DOHH2 (cell line): ENCODE measurements around the gene TRIM40.

Source experiments
- H3F3A ChIP-seq: fragments of 200-600 bp; sonication (generic), shearing (Covaris generic); 2 replicates; pipeline ENCODE4 v1.6.0; 2016; ENCODE audit warnings: antibody characterized with exemption, mild to moderate bottlenecking; ENCODE audit not compliant: control insufficient read depth, insufficient read depth
- H3K27ac ChIP-seq: fragments of 200-600 bp; sonication (generic); 2 replicates; pipeline ENCODE4 v1.5.1; 2014; ENCODE audit warnings: low read depth, mild to moderate bottlenecking, low read length, moderate library complexity
- H3K27me3 ChIP-seq: fragments of 200-600 bp; sonication (generic); 2 replicates; pipeline ENCODE4 v1.6.1; 2014; ENCODE audit warnings: mild to moderate bottlenecking, low read length, mixed read lengths; ENCODE audit not compliant: control insufficient read depth
- H3K36me3 ChIP-seq: fragments of 200-600 bp; sonication (generic); 2 replicates; pipeline ENCODE4 v1.6.1; 2014; ENCODE audit warnings: mild to moderate bottlenecking, low read length, moderate library complexity, mixed read lengths; ENCODE audit not compliant: control insufficient read depth
- H3K4me1 ChIP-seq: fragments of 200-600 bp; sonication (generic); 2 replicates; pipeline ENCODE4 v1.6.1; 2014; ENCODE audit warnings: mild to moderate bottlenecking, low read length, mixed read lengths; ENCODE audit not compliant: control insufficient read depth
- H3K4me2 ChIP-seq: fragments of 200-600 bp; sonication (generic); 2 replicates; pipeline ENCODE4 v1.6.0; 2014; ENCODE audit warnings: mild to moderate bottlenecking, low read length, moderate library complexity
- H3K4me3 ChIP-seq: fragments of 200-600 bp; sonication (generic); 2 replicates; pipeline ENCODE4 v1.5.1; 2014; ENCODE audit warnings: mild to moderate bottlenecking, low read length, mixed read lengths
- H3K79me2 ChIP-seq: fragments of 200-600 bp; sonication (generic); 2 replicates; pipeline ENCODE4 v1.6.1; 2014; ENCODE audit warnings: mild to moderate bottlenecking, low read length, mixed read lengths; ENCODE audit not compliant: control insufficient read depth
- H3K9me2 ChIP-seq: fragments of 200-600 bp; sonication (generic); replicated peaks from 2 replicates; pipeline ENCODE4 v1.6.1; 2014; ENCODE audit warnings: mild to moderate bottlenecking, low read length, mixed read lengths; ENCODE audit not compliant: control insufficient read depth
- H3K9me3 ChIP-seq: fragments of 200-600 bp; sonication (generic); 2 replicates; pipeline ENCODE4 v1.6.1; 2014; ENCODE audit warnings: antibody characterized with exemption, low read length, mixed read lengths; ENCODE audit not compliant: control insufficient read depth, insufficient read depth
- H4K20me1 ChIP-seq: fragments of 200-600 bp; sonication (generic); 2 replicates; pipeline ENCODE4 v1.6.0; 2014; ENCODE audit warnings: low read depth, mild to moderate bottlenecking, antibody characterized with exemption, low read length, moderate library complexity; ENCODE audit not compliant: control insufficient read depth, insufficient read depth
- CTCF ChIP-seq: fragments of 200-600 bp; sonication (generic); IDR thresholded peaks from one replicate; pipeline ENCODE4 v1.5.1; 2014; ENCODE audit warnings: antibody characterized with exemption, mild to moderate bottlenecking, low read depth, low read length; ENCODE audit not compliant: poor library complexity, severe bottlenecking
- EZH2phosphoT487 ChIP-seq: fragments of 200-600 bp; sonication (generic); IDR thresholded peaks from 2 replicates; pipeline ENCODE4 v1.6.1; 2017; ENCODE audit warnings: borderline replicate concordance, mild to moderate bottlenecking, antibody characterized with exemption, low read length, moderate library complexity, mixed read lengths

Gene TRIM40

GRCh38 chr6:30101444-30102413 lies 34.2 kb upstream of the TRIM40 start:
- TF ChIP-seq EZH2phosphoT487 (no peak), CTCF (no peak)
- Histone ChIP-seq H3K4me2 (peak overlapping the region; percentile 75), H3K9me3 (no peaks in the 10 kb centered on the region), H3F3A (peaks cover 4% of the 10 kb centered on the region; the same call in 1 of the 2 replicates), H3K4me1 (peaks cover 31% of the 10 kb centered on the region), H3K9me2 (no peaks in the 10 kb centered on the region), H3K36me3 (no peaks in the 10 kb centered on the region), H3K4me3 (peak overlapping the region; percentile 57), H4K20me1 (no peaks in the 10 kb centered on the region), H3K27me3 (peaks cover 67% of the 10 kb centered on the region), H3K27ac (no peak overlapping the region), H3K79me2 (no peaks in the 10 kb centered on the region)

- Histone ChIP-seq H3F3A (peaks cover 4% of the 10 kb centered on the region; the same call in 1 of the 2 replicates), H3K27me3 (peaks cover 61% of the 10 kb centered on the region), H3K4me2 (peak overlapping the region; percentile 75), H3K4me1 (peaks cover 31% of the 10 kb centered on the region), H3K9me2 (no peaks in the 10 kb centered on the region), H3K9me3 (no peaks in the 10 kb centered on the region), H3K4me3 (peak overlapping the region; percentile 57), H4K20me1 (no peaks in the 10 kb centered on the region), H3K27ac (no peak overlapping the region), H3K36me3 (no peaks in the 10 kb centered on the region), H3K79me2 (no peaks in the 10 kb centered on the region)
- TF ChIP-seq EZH2phosphoT487: no peak
- no peak for TF ChIP-seq CTCF
Observed at GRCh38 chr6:30102414-30102969, 33.4 kb upstream of the TRIM40 start.

GRCh38 chr6:30102970-30103871 lies 32.7 kb upstream of the TRIM40 start:
- Histone ChIP-seq H3K27me3 (peaks cover 64% of the 10 kb centered on the region), H3F3A (peaks cover 4% of the 10 kb centered on the region; the same call in 1 of the 2 replicates), H3K79me2 (no peaks in the 10 kb centered on the region), H4K20me1 (no peaks in the 10 kb centered on the region), H3K9me2 (no peaks in the 10 kb centered on the region), H3K27ac (no peak overlapping the region), H3K4me1 (peaks cover 31% of the 10 kb centered on the region), H3K4me2 (peak overlapping the region; percentile 75), H3K9me3 (no peaks in the 10 kb centered on the region), H3K36me3 (no peaks in the 10 kb centered on the region), H3K4me3 (peak overlapping the region; percentile 55)
- peak; percentile 88 for TF ChIP-seq CTCF
- TF ChIP-seq EZH2phosphoT487: no peak
